Measurements from ENCODE around the gene GCNT2.
"Not testable (repeated sequence)": the region's sequence is repeated elsewhere in the genome, so short reads cannot be mapped to it uniquely, and the experiment has no call there.

GCNT2 gene

DNA sequence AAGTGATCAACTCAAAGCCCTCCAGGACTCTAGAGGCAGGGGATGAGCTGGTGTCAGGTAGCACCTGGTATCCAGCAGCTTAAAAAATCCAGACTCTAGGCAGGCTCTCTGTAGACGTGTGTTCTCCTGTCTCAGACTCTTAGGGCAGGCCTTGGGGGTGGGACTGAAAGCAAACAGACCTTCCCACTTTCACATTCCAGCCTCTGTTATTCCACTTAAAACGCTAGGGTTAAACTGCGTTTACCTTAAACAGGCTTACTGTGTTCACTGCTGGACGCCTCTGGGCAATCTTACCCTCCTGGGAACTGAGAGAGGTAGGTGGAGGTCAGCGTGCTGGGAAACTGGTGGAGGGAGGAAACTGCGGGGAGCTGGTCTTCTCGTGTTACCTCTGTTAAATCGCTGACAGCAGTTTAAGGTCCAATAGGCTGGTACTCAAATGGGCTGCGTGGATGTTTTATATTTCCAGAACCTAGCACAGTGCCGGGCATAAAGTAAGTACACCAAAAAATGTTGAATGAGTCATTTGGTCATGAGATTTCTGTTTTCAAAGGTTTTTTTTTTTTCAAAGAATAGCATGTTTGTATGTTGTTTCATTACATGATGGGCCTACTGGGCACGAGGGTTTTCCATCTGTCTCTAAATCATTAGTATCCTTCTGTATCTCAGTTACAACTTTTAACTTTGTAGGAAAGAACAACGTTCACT lies at the start of gene GCNT2:
GCNT2 (plus strand) TSS at position 248 of the 705 bp plus-strand sequence. CDS start 7,561 bp downstream, outside the sequence.
- no peak for DNase-seq (ENCODE audit: low read depth)

DNA sequence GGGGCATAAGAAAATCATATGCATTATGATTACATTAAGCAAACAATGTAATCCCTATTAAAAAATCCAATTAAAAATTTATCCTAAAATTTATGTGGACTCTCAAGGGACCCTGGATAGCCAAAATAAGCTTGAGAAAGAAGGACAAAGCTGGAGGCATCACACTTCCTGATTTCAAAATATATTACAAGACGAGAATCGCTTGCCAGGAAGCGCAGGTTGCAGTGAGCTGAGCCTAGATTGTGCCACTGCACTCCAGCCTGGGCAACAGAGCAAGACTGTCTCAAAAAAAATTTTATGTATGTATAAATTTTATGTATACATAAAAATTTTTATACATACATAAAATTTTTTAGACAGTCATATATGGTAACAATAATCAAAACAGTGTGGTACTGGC lies 48.5 kb upstream of the GCNT2 start:
- DNase-seq (ENCODE audit: low read depth), result no peak

DNA sequence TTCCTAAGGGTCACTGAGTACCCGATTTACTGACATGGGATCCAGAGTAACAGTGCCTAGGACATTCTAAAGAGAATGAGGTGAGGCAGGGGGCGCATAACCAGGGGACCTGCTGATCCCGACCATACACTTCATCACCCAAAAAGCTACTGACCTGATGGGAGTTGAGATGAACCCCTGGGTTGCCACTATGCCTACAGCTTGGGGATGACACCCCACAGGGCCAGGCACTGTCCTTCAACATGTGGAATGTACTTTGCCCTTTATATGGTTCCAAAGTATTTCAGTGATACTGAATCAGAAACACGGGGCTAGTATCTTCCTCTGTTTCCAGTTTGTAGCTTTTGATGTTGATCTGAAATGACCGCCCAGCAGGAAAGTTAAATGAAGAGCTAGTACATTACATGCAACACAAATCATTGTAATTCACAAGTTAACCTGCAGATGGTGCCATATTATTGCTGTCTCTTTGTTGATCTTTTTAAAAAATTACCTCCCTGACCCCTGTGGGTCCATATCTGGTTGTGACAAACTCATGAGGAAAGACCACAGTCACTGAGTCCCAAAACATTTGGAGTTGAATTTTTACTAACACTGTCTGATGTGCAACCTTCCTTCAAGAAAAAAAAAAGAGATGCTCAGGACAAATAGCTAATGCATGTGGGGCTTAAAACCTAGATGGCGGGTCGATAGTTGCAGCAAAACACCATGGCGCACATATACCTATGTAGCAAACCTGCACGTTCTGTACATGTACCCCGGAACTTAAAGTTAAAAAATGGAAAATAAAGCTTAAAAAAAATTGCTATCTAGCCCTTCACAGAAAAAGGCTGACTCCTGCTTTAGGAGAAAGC lies 42.7 kb upstream of the GCNT2 start:
- no peak for DNase-seq (ENCODE audit: low read depth)

DNA sequence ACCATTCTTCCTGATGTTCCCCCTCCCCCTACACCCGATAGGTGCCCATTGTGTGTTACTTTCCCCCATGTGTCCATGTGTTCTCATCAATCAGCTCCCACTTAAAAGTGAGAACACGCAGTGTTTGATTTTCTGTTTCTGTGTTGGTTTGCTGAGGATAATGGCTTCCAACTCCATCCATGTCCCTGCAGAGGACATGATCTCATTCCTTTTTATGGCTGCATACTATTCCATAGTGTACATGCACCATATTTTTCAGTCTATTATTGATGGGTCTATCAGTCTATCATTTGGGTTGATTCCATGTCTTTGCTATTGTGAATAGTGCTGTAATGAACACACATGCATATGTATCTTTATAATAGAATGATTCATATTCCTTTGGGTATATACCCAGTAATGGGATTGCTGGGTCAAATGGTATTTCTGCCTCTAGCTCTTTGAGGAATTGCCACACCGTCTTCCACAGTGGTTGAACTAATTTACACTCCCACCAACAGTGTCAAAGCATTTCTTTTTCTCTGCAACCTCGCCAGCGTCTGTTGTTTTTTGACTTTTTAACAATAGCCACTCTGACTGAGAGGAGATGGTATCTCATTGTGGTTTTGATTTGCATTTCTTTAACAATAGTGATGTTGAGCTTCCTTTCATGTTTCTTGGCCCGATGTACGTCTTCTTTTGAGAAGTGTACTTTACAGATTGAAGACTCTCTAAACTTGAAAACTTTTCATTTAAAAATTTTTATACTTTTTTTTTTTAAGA lies 41.0 kb upstream of the GCNT2 start:
- no peak for DNase-seq (ENCODE audit: low read depth)

DNA sequence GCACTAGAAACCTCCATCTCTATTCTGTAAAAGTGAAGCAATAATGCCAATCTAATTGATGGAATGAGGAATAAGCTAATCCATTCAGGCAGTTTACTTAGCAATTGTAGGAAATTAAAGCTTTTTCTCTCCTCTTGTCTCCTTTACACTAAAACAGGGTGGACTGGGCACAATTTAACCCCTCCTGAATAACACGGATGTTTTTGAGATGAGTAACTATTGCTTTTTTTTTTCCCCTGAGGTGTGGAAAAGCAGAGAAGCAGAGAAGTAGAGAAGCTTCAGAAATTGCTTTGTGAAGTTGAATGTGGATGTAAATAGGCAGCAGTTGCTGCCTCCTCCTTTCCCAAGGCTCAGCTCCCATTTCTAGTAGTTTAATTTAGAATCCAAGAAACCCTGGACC lies 40.0 kb upstream of the GCNT2 start:
- no peak for DNase-seq (ENCODE audit: low read depth)

DNA sequence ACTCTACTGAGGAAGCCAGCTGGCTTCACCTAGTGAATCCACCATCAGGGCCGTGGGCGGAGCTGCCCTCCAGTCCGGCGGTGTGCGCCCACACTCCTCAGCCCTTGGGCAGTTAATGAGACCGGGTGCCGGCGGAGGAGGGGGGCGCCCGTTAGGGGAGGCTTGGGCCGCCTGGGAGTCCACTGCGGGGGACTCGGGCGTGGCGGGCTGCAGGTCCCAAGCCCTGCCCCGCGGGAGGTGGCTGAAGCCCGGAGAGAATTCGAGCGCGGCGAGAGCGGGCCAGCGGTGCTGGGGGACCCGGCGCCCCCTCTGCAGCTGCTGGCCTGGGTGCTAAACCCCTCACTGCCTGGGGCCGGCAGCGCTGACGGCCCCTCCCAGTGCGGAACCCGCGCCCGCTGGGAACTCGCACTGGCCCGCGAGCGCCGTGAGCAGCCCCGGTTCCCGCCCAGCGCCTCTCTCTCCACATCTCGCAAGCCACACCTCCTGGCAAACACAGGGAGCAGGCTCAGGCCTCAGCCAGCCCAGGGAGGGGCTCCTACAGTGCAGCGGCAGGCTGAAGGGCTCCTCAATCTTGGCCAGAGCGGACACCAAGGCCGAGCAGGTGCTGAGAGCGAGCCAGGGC lies 38.4 kb upstream of the GCNT2 start:
- DNase-seq (ENCODE audit: low read depth), result no peak

DNA sequence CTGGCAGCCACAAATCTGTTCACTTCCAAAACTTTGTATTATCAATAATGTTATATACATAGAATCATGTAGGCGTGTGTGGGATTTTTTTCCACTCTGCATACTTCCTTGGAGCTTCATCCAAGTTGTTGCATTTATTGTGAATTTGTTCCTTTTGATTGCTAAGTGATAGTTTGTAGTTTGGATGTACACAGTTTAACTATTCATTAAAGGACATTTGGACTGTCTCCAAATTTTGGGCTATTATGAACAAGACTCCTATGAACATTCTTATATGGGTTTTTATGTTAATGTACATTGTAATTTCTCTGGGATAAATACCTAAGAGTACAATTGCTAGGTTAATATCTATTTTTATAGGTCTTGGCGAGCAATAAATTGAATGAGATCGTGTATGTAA lies 36.2 kb upstream of the GCNT2 start:
- DNase-seq (ENCODE audit: low read depth), result no peak

DNA sequence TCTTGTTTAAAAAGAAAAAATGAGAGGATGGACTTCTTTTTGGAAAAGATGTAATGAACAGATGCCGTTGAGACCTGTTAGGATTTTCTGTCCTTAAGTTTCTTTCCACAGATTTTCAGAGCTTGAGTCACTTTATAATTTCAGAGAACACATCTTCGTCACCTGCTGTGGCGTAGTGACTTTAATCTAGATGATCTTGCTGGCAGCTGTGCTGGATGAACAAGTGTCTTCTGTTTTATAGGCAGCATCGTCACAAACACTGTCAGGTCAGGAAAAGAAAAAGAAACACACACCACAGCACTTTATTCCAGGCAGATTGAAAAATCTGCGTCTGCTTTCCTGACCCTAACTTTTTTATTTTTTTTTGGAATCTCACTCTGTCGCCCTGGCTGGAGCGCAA lies 35.7 kb upstream of the GCNT2 start:
- no peak for DNase-seq (ENCODE audit: low read depth)

DNA sequence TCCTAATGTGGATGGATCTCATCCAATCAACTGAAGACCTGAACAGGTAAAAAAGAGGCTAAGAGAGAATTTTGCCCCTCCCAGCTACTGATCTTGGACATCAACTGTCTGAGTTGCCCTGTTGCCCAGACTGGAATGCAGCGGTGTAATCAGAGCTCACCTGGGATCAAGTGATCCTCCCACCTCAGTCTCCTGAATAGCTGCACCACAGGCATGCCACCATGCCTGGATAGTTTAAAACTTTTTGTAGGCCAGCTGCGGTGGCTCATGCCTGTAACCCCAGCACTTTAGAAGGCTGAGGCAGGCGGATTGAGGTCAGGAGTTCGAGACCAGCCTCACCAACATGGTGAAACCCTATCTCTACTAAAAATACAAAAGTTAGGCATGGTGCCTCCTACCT lies 34.9 kb upstream of the GCNT2 start:
- no peak for DNase-seq (ENCODE audit: low read depth)

DNA sequence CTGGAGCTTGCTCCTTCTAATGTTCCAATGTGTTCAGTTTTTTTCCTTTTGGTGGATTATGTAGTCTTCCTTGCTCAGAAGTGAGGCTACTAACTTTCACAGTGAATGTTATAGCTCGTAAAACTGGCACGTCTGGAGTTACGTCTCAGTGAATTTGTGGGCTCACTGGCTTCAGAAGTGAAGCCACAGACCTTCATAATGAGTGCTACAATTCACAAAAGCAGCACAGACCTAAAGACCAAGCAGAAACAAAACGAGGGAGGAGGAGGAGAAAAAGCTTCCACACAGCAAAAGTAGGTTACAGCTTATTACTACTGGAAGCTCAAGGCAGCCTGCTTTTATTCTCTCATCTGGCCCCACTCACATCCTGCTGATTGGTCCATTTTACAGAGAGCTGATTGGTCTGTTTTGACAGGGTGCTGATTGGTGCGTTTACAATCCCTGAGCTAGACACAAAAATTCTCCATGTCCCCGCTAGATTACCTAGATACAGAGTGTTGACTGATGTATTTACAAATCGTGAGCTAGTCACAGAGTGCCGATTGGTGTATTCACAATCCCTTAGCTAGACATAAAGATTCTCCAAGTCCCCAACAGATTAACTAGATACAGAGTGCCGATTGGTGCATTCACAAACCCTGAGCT lies 34.1 kb upstream of the GCNT2 start:
- DNase-seq (ENCODE audit: low read depth), result not testable (repeated sequence)

DNA sequence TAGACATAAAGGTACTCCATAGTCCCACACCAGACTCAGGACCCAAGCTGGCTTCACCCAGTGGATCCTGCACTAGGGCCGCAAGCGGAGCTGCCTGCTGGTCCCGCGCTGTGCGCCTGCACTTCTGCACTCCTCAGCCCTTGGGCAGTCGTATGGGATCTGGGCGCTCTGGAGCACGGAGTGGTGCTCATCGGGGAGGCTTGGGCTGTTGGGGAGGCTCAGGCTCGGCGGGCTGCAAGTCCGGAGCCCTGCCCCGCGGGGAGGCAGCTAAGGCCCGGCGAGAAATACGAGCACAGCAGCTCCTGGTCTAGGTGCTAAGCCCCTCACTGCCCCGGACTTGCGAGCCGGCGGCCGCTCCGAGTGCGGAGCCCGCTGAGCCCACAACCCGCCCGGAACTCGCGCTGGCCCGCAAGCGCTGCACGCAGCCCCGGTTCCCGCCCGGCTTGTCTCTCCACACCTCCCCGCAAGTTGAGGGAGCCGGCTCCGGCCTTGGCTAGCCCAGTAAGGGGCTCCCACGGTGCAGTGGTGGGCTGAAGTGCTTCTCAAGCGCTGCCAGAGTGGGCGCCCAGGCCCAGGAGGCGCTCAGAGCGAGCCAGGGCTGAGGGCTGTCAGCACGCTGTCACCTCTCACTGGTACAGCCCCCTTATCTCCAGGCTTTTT lies 33.4 kb upstream of the GCNT2 start:
- DNase-seq (ENCODE audit: low read depth), result no peak

DNA sequence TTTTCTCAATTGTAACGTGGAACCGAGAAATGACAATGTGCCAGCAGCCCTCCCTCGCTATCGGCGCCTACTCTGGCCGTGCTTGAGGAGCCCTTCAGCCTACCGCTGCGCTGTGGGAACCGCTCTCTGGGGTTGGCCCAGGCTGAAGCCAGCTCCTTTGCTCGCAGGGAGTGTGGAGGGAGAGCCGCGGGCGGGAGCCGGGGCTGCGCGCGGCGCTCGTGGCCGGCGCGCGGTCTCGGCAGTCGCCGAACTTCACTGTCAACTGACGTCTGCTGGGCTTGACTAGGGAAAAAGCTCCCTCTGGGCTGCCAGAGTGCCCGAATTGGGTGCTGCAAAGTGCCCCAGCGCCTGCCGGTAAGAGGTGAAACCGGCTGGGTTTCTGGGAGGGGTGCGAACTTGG lies 29.7 kb upstream of the GCNT2 start:
- DNase-seq (ENCODE audit: low read depth), result no peak

DNA sequence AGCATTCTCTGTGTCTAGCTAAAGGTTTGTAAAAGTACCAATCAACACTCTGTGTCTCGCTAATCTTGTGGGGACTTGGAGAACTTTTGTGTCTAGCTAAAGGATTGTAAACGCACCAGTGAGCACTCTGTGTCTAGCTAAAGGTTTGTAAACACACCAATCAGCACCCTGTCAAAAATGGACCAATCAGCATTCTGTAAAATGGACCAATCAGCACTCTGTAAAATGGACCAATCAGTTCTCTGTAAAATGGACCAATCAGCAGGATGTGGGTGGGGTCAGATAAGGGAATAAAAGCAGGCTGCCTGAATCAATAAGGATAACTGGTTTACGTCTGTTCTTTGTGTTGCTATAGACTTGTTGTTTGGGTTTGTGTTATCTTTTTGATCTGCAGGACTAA lies 29.2 kb upstream of the GCNT2 start:
- DNase-seq (ENCODE audit: low read depth), result not testable (repeated sequence)

DNA sequence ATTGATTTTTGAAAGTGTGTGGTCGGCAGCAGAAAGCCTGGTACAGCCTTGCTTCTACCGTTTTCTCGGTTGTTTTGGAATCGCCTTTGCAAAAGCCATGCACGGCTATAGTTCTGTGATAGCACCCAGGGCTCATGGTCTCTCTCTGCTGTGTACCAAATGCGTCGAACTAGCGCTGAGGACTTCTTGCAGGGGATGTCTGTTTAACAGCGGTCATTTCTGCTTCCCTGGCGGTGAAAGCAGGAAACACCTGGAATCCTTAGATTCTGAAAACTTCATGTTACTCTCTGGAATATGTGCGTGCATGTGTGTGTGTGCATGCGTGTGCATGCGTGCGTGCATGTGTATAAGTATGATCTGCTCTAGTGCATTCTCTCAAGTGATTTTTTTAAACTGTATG lies 26.1 kb upstream of the GCNT2 start:
- DNase-seq (ENCODE audit: low read depth), result no peak

DNA sequence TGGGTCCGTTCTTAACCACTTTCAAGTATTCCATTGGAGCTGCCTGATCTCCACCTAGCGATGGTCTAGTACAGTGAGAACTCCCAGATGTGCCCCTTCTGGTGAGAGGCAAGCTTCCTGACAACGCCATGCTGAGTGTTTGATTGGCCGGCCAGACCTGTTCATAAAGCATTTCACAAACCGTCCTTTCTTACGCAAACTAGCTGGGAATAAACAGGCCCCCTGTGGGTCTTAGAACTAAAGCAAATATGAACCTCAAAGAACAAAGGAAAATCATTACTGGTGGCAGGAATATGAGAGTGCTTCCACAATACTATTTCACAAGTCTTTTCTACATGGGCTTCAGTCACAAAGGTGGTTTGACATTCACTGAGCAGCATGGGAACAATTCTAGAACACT lies 15.6 kb upstream of the GCNT2 start:
- no peak for DNase-seq (ENCODE audit: low read depth)

DNA sequence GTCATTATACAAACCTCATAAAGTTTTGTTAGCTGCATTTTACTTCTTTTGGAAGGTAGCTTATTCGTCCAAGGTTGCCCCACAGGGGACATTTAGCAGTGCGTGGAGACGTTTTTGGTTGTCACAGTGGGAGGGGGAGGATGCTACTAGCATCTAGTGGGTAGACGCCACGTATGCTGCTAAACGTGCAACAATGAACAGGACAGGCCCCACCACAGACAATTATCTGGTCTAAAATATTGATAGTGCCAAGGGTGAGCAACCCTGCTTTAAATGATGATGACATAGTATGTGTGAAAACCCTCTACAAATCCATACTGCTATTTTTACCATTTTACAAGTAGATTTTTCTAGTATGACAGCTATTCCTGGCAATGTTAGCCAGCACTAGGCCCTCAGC lies 13.9 kb upstream of the GCNT2 start:
- no peak for DNase-seq (ENCODE audit: low read depth)

DNA sequence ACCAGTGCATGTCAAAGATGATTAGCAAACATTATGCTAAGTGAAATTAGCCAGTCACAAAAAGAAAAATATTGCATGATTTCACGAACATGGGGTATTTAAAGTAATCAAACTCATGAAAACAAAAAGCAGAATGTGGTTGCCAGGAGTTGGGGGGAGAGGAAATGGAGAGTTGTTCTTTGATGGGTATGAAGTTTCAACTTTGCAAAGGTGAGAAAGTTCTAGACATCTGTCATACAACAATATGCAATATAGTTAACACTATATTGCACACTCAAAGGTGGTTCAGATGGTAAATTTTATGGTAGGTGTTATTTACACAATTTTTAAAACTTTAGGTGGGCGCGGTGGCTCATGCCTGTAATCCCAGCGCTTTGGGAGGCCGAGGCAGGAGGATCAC lies 13.4 kb upstream of the GCNT2 start:
- DNase-seq (ENCODE audit: low read depth), result no peak

DNA sequence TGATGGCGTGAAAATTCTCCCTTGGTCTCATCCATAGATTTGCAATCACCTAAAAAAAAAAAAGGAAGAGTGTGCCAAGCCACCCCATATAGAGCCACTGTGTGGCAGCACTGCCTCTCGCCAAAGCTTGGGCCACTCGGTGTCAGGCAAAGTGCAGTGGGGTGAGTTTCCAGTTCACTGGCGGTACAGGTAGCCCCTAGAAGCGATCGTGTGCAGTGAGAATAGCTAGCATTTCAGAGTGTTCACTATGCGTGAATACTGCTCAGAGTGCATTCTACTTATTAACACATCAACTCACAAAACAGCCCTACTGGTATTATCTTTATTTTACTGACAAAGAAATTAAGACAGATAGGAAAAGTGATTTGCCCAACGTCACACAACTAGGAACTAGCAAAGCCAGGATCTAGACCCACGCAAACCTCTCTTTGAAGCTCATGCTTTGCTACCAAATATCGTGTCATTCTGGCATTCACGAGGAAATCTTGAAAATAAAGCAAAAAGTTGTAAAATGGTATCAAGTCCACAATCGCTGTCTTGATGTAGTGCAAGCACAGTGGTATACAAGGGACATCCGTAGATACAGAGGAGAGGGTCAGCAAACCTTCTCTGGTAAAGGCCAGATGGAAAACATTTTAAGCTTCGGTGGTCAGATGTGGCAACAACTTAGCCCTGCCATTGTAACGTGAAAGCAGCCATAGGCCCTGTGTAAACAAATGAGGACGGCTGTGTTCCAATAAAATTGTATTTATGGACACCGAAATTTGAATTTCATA lies 10.4 kb upstream of the GCNT2 start:
- peak; percentile 23 for DNase-seq (ENCODE audit: low read depth)

DNA sequence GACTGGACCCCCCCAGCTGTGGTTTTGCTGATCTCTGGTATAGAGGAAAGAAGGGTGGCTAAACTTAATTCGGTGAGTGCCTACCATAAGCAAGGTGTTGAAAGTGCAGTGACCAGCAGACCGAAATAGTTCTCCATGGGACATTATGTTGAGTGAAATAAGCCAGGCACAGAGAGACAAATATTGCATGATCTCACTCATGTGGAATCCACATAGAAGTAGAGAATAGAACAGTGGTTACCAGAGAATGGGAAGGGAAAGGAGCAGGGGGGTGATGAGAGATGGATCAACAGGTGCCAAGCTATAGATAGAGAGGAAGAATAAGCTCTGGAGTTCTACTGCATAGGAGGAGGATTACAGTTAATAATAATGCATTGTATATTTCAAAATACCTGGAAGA lies 9.7 kb upstream of the GCNT2 start:
- no peak for DNase-seq (ENCODE audit: low read depth)

DNA sequence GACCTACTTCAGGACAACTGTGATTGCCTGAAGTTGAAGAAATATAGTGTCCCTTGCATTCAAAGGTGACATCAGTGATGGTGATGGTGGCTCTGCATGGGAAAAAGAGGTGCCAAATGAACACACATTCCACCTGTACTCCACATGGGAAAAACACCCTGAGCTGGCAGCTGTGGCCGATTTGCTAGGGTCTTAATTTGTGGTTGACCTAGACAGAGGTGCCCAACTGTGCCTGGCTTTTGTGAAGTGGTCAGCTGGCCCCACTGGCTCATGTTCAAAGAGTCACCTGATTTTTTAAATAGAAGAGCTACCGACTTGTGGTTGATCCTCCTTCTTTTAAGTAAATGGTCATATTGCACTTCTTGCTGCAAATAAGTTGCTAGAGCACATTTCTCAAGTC lies 7.6 kb upstream of the GCNT2 start:
- no peak for DNase-seq (ENCODE audit: low read depth)

Measured in activated T-cell treated with anti-CD3 and anti-CD28 coated beads for 48 hours (primary cell).